Fibroblast of villous mesenchyme (primary cell): ENCODE data around the gene STRBP. TPM values are rescaled to one million over a fixed set of nuclear protein-coding genes. Genes with fewer than 3 reads are reported as not detected.

Experiments
- DNase-seq: peaks from one replicate; pipeline ENCODE4 v3.0.0-alpha.2; 2010; ENCODE audit warnings: low read depth
- H3K4me3 ChIP-seq: 2 replicates; pipeline ENCODE4 v1.5.1; 2011; ENCODE audit warnings: low read depth, mild to moderate bottlenecking, low read length
- total RNA-seq: library from RNA; depleted of rRNA; stranded (reverse); fragments of >200 nt; gene quantifications from 2 replicates; pipeline ENCODE4 v1.2.3, GENCODE V29; 2012
- TF ChIP-seq, protein P1 (sequence below): IDR thresholded peaks from 2 replicates; pipeline ENCODE4 v1.5.1; 2012; ENCODE audit warnings: low read depth, mild to moderate bottlenecking, low read length; ENCODE audit not compliant: insufficient read depth

The STRBP gene
- total RNA-seq, 1 donor = 4.3 TPM

DNA sequence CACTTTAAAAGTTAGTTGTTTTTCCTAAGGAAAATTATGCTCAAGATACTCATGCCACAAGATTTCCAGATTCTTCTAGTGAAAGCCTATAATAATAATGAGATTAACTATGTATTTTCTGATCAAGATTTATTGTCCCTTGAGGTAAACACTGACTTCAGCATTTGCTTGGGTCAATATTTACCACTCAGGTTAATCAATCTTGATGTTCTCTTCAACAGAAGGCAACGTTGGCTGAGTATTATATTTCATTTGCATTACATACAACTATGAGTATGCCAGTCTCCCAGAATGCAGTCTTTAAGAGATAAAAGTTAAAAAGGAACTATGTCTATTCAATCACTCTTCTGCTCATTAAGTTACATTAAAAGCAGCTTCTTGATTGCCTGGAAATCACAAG lies 119.3 kb downstream of the STRBP start:
- no peak for DNase-seq
- TF ChIP-seq, protein P1, sequence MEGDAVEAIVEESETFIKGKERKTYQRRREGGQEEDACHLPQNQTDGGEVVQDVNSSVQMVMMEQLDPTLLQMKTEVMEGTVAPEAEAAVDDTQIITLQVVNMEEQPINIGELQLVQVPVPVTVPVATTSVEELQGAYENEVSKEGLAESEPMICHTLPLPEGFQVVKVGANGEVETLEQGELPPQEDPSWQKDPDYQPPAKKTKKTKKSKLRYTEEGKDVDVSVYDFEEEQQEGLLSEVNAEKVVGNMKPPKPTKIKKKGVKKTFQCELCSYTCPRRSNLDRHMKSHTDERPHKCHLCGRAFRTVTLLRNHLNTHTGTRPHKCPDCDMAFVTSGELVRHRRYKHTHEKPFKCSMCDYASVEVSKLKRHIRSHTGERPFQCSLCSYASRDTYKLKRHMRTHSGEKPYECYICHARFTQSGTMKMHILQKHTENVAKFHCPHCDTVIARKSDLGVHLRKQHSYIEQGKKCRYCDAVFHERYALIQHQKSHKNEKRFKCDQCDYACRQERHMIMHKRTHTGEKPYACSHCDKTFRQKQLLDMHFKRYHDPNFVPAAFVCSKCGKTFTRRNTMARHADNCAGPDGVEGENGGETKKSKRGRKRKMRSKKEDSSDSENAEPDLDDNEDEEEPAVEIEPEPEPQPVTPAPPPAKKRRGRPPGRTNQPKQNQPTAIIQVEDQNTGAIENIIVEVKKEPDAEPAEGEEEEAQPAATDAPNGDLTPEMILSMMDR = no peak
- no peak overlapping the region for H3K4me3 ChIP-seq

DNA sequence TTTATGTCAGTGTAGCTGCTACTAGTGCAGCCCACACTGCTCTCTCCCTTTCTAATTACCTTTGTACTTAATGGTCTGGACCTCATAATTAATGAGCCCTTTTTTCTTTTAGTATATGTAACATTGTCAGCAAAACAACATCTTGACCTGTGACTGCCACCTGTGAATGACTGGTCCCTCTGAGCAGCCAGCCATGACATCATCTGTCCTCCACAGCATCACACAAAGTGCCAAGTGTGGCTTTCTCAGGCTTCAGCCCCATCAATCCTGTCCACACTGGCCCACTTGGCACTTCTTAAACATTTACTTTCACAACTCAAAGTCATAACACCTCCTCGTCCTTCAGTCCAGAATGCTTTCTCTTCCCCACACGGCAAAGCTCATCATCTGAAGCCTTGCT lies 130.2 kb downstream of the STRBP start:
- no peak for DNase-seq
- TF ChIP-seq, protein P1 = no peak
- H3K4me3 ChIP-seq = no peak overlapping the region

DNA sequence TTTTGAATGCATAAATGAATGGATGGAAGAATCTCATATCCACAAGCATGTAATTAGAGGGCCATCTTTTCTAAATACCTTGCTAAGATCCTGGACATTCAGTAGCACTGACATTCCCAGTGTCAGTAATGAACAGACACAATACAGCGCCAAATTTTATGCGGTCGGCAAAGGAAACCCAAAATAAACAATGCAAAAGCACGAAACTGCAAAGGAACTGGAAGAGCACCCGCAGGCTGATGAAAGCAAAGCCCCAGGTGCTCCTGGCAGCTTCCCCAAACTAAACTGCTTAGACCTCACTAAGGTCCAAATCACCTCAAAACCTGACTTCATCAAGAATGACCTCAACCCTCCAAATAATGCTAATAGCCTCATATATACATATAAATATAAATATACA lies 133.0 kb downstream of the STRBP start:
- TF ChIP-seq, protein P1 = no peak
- DNase-seq = no peak
- no peak overlapping the region for H3K4me3 ChIP-seq

DNA sequence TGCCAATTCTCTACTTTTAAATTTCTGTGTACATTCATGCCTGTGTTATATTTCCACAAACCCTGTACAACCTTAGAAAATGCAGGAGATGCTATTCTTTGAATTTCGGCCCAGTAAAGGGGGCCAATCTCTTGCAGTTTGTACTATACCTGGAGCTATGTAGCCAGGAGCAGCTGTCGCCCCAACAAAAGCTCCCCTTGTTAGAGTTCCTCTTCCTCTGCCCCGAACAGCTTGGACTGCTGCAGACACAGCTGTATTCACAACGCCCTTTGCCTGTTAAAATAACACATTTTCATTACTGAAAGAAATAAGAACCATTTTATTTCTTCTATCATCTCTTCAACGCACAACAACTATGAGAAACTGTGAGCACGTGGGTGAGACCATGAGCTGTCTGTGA lies 135.7 kb downstream of the STRBP start:
- DNase-seq = no peak
- H3K4me3 ChIP-seq = no peak overlapping the region
- TF ChIP-seq, protein P1 = no peak

DNA sequence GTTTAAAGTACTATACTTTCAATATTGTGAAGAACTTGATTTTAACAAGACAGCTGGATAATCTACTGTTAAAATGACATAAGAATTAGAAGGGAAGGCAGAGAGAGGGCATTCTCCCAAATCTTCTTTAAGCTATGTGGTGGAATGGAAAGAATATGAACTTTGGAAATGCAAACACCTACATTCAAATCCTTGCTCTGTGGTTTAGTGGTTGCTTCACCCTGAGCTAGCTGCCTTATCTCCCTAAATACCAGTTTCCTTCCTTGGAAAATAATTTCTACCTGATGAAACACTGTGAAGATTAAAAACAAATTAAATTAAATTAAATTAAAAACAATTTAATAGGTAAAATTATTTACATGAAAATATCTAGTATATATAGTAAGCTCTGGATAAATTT lies 136.4 kb downstream of the STRBP start:
- H3K4me3 ChIP-seq = no peak overlapping the region
- no peak for DNase-seq
- TF ChIP-seq, protein P1 = no peak

DNA sequence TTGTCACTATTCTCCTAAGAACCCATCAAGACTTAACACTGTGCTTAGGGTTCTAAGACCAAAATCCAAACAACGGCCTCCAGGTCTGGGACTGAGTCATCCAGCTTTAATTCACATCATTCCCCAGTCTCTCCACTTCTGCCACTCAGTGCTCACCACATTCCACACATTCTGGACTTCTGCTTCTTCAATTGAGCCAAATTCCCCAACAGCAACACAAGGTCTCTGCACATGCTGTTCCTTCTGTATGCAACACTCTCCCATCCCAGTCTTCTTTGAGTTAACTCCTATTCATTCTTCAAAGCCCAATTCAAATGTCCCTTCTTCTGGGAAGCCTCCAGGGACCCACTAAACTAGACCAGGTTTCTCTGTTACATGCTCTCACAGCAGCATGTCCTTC lies 137.1 kb downstream of the STRBP start:
- peak; percentile 26 for DNase-seq
- no peak overlapping the region for H3K4me3 ChIP-seq
- TF ChIP-seq, protein P1 = no peak

DNA sequence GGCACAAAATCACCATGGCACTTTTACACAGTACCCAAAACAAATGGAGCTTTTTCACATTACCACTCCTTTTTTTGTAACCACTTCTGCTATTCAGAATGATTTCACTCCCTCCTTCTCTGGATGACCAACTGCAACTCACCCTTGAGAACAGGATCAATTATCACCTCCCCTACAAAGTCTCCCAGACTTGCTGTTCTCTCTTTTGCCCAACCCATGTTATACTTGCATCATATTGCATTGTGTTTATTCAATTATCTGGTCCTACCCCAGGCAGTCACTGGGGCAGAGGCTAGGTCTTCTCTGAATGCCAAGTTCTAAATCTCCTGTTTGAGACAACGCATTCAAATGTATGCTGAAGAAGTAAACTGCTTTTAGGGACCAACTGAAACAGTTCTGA lies 139.0 kb downstream of the STRBP start:
- no peak overlapping the region for H3K4me3 ChIP-seq
- TF ChIP-seq, protein P1 = no peak
- no peak for DNase-seq
